ENCODE data around the gene TMTC2.

Gene TMTC2

DNA sequence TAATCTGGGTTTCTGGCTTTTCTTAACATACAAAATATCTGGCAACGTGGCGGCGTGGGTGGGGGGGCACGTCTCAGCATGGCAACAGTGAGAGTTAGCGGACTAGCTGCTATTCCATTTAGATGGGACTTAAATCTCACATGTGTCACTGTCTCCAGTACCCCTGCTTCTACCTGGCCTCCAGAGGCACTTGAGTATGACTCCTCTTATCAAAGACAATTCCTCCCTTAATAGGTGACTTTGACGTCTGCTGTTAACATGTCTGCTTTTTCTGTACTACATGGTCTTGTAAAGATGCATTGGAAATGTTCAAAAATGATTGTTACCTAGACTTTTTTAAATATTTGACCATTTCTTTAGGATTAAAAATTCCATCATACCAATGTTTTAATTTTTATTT lies 456.2 kb downstream of the TMTC2 start:
- no peak for DNase-seq (ENCODE audit: low spot score)

DNA sequence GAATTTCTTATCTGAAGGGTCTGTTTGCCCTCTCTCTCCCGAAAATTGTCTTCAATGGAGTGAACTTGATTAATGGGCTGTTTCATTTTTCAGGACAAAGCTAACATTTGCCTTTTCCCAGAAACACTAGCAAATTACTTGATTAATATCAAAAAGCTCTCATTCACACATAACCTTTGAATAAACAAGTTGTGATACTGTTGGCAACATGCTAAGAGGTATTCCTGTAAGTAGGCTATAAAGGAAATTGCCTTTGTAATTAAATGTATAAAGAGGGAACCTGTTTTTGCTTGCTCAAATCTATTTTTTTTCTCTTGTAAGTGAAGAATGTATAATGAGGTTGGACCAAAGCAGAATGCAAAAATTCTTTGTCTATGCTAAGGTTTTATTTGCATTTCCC lies 457.2 kb downstream of the TMTC2 start:
- no peak for DNase-seq (ENCODE audit: low spot score)

DNA sequence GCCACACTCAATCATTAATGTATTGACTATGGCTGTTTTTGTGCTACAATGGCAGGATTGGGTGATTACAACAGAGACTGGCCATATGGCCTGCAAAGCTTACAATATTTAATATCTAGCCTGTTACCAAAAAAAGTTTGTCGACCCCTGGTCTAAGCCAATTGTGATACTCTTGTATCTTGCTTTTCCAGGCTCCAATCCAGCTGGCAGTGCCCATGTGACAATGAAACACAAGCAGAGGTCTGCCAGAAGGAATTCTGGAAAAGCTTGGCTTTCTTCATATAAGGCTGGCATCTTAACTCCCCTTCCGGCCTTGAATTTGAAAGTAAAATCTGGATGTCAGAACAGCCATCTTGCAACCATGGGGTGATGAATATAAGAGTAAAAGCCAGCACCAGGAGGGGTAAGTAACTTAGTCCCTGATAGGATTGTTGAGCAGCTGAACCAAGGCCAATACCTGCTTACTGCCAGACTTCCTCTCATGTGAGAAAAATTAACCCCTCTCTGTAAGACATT lies 458.7 kb downstream of the TMTC2 start:
- DNase-seq (ENCODE audit: low spot score), result no peak

DNA sequence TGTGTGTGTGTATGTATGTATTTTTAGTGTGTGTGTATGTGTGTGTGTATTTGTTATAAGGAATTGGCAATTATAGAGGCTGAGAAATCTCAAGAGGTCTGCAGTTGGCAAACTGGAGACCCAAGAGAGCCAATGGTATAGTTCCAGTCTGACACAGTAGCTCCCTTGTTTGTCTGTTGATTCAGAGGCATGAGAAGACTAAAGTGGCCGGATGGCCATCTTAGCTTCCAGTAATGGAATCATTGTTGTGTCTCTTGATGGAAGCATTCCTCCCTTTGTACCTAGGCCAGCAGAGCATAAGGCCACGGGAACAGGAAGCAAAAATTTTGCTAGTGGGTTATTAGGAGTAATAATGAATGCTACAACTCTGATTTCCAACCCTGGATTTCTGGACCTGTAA lies 460.6 kb downstream of the TMTC2 start:
- no peak for DNase-seq (ENCODE audit: low spot score)

DNA sequence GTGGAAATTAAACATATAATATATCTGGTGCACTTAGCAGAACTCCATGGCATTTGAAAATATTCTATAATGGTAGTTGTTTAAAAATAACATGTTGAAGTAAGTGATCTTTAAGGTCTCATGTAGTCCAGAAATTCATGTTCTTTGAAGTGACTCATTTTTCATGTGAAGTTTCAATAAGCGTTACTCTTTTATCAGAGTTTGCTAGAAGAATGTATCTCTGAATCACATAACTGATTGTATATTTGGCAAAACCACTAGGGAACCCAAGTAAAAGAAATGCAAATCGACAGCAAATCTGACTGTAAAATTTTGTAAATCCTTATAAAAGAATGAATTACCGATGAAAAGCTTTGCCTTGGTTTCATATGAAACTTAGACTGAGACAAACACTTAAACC lies 463.3 kb downstream of the TMTC2 start:
- DNase-seq (ENCODE audit: low spot score), result no peak

DNA sequence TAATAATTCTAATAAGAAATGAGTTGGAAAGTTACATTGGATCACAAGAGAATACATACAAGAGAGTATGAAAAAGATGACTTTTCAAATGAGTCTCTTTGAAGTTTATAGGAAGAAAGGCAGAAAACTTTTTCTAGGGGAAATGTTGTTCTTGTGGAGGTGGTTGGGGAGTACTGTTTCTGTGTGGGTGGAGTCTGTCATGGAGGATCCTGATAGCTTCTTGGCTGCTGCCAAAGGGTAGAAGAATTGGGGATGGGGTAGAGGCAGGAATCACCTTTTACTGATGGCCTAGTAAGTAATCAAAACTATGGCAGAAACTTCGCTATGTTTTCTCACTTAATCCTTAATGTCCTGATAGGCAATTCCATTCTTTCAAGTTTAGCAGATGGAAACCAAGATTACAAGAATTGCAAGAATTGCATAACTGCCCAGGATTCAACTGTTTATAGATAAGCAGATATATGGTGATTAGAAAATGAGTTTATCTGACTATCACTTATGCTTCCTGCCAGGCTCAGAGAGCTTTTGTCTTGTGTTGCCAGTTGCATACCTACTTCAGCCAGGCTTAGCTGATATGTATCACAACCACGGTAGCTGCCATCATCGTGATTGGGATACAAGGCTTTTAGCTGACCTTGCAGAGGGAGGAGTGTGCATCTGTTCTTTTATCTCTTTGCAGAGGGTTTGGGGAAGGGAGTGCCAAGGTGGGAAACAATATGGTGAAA lies 463.9 kb downstream of the TMTC2 start:
- DNase-seq (ENCODE audit: low spot score), result no peak

DNA sequence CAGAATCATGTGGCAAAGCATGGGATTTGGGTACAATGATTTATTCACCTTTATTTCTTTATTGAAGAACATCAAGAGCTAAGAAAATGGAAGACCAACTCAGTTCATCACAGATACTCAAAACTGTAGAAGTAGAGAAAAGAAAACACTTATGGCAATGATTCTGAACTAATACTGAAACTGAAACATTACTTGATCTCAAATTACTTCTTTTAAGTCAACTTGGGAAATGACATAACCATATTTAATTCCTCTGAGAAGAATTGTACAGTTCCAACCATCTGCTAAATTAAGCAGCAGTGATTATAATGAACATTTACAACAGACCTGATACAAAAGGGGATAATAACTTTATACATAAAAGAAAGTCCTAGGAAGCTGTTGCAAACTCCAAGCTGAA lies 466.5 kb downstream of the TMTC2 start:
- no peak for DNase-seq (ENCODE audit: low spot score)

DNA sequence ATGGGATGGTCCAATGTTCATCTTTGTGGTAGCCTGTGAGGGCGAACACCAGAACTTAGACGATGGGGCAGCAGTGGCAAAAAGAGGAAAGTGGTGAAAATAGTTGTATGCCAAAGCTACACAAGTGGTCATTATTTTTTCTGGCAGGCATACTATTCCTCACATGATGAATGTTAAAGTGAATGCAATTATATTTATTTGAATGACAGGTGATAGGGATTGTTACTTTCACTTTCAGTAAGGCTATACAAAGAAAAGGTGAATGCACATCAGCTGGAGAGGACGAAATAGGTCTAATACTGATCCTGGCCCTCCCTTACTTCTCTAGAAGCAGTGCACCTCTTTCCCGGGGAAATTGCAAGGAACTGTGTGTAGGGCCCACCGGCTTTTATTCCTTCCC lies 470.1 kb downstream of the TMTC2 start:
- no peak for DNase-seq (ENCODE audit: low spot score)

DNA sequence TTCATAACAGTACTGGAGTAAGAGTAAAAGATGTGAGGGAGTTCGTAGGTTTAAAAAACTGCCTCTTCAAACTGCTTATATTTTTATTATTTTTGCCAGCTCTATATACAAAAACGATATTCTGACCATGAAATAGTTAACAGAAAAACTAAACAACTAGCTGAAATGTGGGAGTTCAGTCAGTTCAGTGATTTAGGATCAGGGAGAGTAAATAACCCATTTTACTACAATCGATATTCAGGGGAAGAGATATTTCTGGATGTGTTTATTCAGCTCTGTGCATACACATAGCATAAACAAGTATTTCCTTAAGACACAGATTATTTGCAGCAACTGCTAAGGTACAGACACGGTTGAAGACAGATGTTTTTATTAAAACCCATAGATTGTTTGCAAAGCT lies 470.9 kb downstream of the TMTC2 start:
- DNase-seq (ENCODE audit: low spot score), result no peak

DNA sequence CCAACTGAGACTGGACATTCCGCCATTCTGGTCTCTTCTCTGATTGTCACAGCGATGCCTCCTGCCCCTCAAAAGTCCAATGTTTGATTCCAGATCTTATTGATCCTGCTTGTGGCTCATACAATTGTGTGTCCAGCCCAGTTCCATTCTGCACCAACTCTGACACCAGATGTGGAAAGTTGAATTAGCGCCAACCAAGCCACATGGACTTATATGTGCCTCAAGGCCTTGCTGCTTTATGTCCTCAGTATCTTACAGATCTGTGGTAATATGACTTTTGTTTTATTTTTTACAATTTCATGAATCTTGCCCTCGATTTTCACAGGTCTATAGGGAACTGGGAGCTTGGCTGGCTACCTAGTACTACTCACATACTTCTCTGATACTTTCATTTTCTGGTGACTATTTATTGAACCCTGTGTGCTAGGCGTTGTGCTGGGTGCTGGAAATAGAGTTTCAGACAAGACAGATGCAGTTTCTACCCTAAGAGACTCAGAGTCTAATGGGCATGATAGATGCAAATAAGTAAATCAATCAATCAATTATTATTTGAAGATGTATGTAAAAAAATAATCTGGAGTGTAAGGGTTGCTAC lies 472.0 kb downstream of the TMTC2 start:
- DNase-seq (ENCODE audit: low spot score), result no peak

DNA sequence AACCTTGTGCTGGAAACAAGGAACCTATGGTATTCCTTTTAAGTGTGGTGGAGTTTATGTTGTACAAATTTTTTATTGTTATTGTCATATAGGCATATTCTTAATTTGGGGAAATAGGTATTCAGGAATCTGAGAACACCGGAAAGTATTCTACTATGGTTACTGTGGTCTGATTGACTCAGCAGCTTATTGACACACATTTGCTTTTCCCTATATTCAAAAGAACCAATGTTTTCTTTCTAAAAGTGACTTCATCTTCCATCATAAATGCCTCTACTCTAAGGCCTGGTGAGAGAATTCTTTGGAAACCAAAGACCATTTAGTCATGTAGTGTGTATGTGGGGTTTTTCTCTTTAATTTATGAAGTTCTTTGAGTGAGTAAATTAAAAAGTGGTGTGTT lies 474.8 kb downstream of the TMTC2 start:
- DNase-seq (ENCODE audit: low spot score), result no peak

DNA sequence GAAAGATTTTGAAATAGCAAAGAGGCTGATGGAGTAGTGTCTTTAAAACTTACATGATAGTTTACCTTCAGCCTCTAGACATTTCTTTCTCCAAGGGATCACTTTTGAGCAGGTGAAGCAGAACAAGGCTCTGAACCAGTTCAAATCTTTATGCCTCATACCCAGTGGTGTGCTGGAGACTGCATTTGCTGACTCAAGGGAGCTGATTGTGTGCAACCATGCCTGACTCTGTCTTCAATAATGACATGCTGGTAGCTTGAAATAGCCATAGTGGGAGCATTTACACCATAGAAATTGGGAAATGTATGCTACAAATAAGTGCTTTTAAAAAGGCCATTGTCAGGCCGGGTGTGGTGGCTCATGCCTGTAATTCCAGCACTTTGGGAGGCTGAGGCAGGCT lies 482.0 kb downstream of the TMTC2 start:
- no peak for DNase-seq (ENCODE audit: low spot score)

DNA sequence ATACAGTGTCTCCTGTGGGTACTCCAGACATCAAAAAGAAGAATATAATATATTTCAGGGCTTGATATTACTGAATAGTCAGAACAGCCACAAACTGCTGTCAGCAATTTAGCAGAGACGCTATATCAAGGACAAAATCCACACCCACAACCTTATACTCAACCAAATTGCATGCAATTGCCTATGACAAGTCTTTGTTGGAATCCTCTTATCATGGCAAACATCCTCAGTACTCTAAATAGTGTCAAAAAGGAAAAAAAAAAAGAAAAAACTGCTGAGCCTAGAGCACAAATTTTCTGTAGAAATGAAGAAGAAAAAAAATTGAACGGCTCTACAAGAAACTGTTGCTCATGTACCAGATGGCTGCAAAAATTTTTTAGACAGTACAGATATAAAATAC lies 485.7 kb downstream of the TMTC2 start:
- DNase-seq (ENCODE audit: low spot score), result no peak

DNA sequence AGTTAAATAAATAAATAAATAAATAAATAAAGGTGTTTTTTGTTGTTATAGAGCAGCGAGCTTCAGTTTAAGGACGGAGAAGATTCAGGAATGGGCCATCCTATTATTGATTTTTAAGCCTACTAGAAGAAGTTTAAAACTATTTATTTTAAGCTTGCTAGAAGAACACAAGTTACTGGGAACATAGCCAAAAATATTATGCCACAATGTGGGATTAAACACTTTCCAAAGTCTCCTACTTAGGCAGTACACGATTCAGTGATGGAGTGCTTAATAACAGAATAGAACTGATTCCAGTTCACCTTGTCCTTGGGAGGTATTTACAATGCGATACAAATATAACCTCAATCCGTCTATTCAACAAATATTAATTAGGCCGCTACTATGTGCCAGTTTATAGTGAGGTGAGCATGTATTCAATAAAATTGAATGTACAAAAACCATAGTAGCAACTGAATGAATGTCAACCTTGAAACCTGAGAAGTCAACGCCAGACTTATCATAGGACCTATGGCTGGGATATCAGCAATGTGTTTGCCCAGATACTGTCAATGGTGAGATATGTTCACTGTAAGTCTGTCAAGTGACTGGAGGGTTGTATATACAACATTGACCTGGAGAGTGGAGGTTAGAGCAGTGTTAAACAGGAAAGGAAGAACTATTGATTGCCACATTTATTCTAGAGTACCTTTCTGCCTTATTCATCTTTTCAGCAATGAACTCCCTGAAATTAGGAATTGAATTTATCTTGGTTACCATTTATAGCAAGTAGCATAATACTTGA lies 486.4 kb downstream of the TMTC2 start:
- DNase-seq (ENCODE audit: low spot score), result no peak

DNA sequence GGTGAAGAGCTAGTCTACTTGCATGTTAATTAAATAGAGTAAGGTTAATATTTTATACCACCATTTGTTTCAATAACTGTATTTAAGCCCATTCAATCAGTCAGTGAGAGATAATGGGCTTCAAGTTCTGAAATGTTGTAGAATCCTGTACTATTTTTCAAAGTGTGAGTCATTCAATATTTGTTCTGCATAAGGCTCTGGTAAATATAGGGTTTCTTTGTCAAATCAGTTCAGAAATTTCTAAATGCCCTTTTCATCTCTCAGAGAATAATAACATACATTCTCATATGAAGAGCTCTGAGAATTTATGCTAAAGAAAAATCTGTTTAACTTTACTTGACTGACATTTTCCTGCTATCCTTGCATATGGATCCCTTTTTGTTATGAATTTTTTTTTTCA lies 493.3 kb downstream of the TMTC2 start:
- DNase-seq (ENCODE audit: low spot score), result no peak

DNA sequence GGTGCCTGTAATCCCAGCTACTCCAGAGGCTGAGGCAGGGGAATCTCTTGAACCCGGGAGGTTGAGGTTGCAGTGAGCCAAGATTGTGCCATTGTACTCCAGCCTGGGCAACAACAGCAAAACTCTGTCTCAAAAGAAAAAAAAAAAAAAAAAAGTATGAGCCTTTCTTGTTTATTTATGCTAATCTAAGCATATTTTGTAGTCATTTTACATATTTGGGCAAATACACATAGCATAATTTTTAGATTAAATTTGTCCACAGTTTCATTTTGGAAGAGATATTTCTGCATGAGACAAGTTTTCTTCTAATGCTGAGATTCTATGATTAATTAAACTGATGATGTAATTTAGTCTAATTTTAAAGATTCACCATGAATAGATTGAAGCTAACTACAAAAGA lies 494.4 kb downstream of the TMTC2 start:
- DNase-seq (ENCODE audit: low spot score), result no peak

DNA sequence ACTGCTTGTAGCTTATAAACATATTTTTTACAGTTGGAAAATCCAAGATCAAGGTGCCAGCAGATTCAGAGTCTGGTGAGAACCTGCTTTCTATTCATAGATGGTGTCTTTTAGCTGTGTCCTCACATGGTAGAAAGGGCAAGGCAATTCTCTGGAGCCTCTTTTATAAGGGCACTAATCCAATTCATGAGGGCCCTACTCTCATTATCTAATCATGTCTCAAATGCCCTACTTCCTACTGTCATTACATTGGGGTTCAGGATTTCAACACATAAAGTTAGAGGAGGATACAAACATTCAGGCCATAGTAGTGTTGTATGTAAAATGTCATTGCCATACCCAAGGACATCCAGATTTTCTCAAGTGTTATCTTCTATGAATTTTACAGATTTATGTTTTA lies 496.4 kb downstream of the TMTC2 start:
- DNase-seq (ENCODE audit: low spot score), result no peak
